Karpas-422 (cell line): ENCODE results near the gene GADD45B. TPM values are rescaled to one million over a fixed set of nuclear protein-coding genes. Genes with fewer than 3 reads are reported as not detected.

Experiments used
- DNase-seq: peaks from one replicate; pipeline ENCODE4 v3.0.0-alpha.2; 2015
- H2AFZ ChIP-seq: fragments of 200-600 bp; sonication (generic); 2 replicates; pipeline ENCODE4 v1.6.1; 2014; ENCODE audit warnings: antibody characterized with exemption, low read length, mixed read lengths
- H3K27ac ChIP-seq: fragments of 200-600 bp; sonication (generic); 2 replicates; pipeline ENCODE4 v1.5.1; 2014; ENCODE audit warnings: mild to moderate bottlenecking, low read length, moderate library complexity
- H3K27me3 ChIP-seq: fragments of 200-600 bp; sonication (generic); 2 replicates; pipeline ENCODE4 v1.6.1; 2014; ENCODE audit warnings: low read length, mixed read lengths
- H3K36me3 ChIP-seq: fragments of 200-600 bp; sonication (generic); 2 replicates; pipeline ENCODE4 v1.6.1; 2014; ENCODE audit warnings: low read length, mixed read lengths; ENCODE audit not compliant: insufficient read depth
- H3K4me1 ChIP-seq: fragments of 200-600 bp; sonication (generic); 2 replicates; pipeline ENCODE4 v1.6.1; 2014; ENCODE audit warnings: mild to moderate bottlenecking, low read length, mixed read lengths
- H3K4me2 ChIP-seq: fragments of 200-600 bp; sonication (generic); 2 replicates; pipeline ENCODE4 v1.6.1; 2014; ENCODE audit warnings: low read length, low read depth, mild to moderate bottlenecking; ENCODE audit not compliant: poor library complexity, severe bottlenecking
- H3K4me3 ChIP-seq: fragments of 200-600 bp; sonication (generic); 2 replicates; pipeline ENCODE4 v1.5.1; 2014; ENCODE audit warnings: mild to moderate bottlenecking, antibody characterized with exemption, low read length, mixed read lengths
- H3K79me2 ChIP-seq: fragments of 200-600 bp; sonication (generic); 2 replicates; pipeline ENCODE4 v1.6.1; 2014; ENCODE audit warnings: mild to moderate bottlenecking, low read length, mixed read lengths
- H3K9ac ChIP-seq: fragments of 200-600 bp; sonication (generic); 2 replicates; pipeline ENCODE4 v1.6.0; 2014; ENCODE audit warnings: low read length
- H3K9me2 ChIP-seq: fragments of 200-600 bp; sonication (generic), shearing (Covaris generic); replicated peaks from 2 replicates; pipeline ENCODE4 v1.6.0; 2014; ENCODE audit warnings: mild to moderate bottlenecking, low read length, moderate library complexity; ENCODE audit not compliant: insufficient read depth
- H3K9me3 ChIP-seq: fragments of 300-700, 200-600 bp; sonication (generic); 2 replicates; pipeline ENCODE4 v1.6.1; 2014; ENCODE audit warnings: low read length, mixed read lengths
- H4K20me1 ChIP-seq: fragments of 200-600 bp; sonication (generic); 2 replicates; pipeline ENCODE4 v1.6.1; 2014; ENCODE audit warnings: mild to moderate bottlenecking, antibody characterized with exemption, low read length, low read depth; ENCODE audit not compliant: insufficient read depth
- total RNA-seq: library from RNA; depleted of rRNA; stranded (reverse); fragments of >200 nt; shearing (Covaris generic); gene quantifications from 2 replicates; pipeline ENCODE4 v1.2.3, GENCODE V29; 2014; ENCODE audit warnings: low replicate concordance

Gene GADD45B
- total RNA-seq, 1 experiment from 2014 or later = 8.6 TPM

DNA sequence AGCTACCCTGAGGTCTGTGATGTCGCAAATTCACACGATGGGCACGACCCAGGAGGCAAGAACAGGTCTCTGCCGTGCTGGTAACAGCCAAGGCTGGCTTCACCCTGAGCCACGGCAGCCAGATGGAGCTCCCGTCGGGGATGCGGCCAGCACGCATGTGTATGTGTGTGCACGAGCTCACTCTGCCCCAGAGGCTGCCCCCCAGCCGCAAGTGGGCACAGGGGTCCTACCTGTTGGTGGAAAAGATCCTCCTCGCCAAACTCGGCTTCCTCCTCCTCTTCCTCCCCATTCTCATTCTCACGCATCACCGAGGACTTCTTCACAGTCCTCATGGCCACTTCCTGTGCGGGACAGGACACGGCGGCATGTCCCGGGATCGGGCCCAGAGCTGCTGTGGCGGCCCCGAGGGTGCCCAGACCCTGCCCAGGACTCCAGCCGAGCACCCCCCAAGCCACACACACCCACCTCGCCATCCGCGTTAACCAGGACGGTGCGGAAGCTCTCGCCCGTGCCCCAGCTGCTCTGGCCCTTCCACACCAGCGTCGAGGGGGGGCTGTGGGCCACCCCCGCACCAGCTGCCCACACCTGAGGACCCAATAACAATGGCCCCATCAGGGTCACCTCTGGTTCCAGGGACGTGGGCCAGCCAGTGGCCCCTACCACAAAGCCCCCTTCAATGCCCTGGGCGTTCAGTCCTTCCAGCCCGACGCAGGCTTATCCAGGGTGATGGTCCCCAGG, 44.4 kb upstream of the GADD45B start:
- H3K79me2 ChIP-seq = peaks cover 9% of the 10 kb centered on the region
- H3K9me3 ChIP-seq = no peaks in the 10 kb centered on the region
- H4K20me1 ChIP-seq = peaks cover 6% of the 10 kb centered on the region
- no peaks in the 10 kb centered on the region for H3K27me3 ChIP-seq
- H3K4me2 ChIP-seq = no peak overlapping the region
- H3K4me3 ChIP-seq = no peak overlapping the region
- H3K4me1 ChIP-seq = peaks cover 7% of the 10 kb centered on the region
- DNase-seq = no peak
- H3K27ac ChIP-seq = no peak overlapping the region
- H2AFZ ChIP-seq = no peak overlapping the region
- H3K36me3 ChIP-seq = 0 out of 2 replicates have a peak, but pooled peaks cover 2% of the 10 kb centered on the region
- no peak overlapping the region for H3K9ac ChIP-seq
- no peaks in the 10 kb centered on the region for H3K9me2 ChIP-seq

DNA sequence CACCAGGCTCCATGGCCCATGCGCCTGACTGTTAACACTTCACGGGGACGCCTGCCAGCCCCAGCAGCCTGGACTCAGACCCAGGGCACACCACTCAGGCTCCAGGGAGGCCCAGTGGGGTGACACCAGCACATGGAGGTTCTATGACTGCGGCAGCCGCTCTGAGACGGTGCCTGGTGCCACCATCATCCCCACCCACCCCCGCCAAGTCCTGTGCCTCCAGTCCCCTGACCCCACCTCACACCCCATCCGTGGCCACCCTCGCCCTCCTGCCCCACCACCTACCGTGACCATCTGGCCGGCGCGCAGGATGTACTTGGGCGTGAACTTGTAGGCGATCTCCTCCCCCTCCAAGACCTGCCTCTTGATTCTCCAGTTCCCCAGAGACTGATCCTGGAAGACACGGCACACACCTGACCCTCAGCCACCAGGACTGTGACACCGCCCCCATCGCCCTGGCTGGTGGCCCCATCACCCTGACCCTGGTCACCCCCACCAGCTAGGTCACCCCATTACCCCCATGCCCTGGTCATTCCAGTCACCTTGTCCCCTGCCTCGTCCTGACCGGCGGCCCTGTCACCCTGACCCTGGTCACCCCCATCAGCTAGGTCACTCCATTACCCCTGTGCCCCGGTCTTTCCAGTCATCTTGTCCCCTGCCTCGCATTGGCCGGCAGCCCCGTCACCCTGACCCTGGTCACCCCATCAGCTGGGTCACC, 43.6 kb upstream of the GADD45B start:
- Histone ChIP-seq H3K9me2 (no peaks in the 10 kb centered on the region), H2AFZ (no peak overlapping the region), H3K9me3 (no peaks in the 10 kb centered on the region), H3K79me2 (peaks cover under 1% of the 10 kb centered on the region), H4K20me1 (0 out of 2 replicates have a peak, but pooled peaks cover 3% of the 10 kb centered on the region), H3K9ac (no peak overlapping the region), H3K4me2 (no peak overlapping the region), H3K4me3 (no peak overlapping the region), H3K4me1 (peaks cover 5% of the 10 kb centered on the region), H3K36me3 (0 out of 2 replicates have a peak, but pooled peaks cover 2% of the 10 kb centered on the region), H3K27me3 (no peaks in the 10 kb centered on the region), H3K27ac (no peak overlapping the region)
- DNase-seq = no peak

DNA sequence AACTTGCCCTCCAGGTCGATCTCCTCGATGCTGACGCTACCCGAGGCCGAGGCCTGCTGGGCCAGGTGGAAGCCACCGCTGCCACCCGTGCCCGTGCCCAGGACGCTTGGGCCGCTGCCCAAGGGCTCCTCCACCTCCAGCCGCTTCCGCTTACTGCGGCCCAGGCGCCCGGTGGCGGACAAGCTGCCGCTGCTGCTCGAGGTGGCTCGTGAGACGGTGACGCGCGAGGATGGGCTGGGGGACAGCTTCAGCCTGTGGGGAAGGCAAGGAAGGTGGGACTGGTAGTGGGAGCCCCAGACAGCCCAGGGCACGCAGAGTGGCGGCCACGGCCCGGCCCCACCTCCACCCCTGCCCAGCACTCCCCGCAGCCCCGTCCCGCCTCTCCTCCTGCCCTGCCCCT, 42.1 kb upstream of the GADD45B start:
- H3K27me3 ChIP-seq = no peaks in the 10 kb centered on the region
- no peak overlapping the region for H3K9ac ChIP-seq
- no peak overlapping the region for H2AFZ ChIP-seq
- H4K20me1 ChIP-seq = 0 out of 2 replicates have a peak, but pooled peaks cover 3% of the 10 kb centered on the region
- DNase-seq = no peak
- no peaks in the 10 kb centered on the region for H3K9me3 ChIP-seq
- H3K4me1 ChIP-seq = no peaks in the 10 kb centered on the region
- no peak overlapping the region for H3K27ac ChIP-seq
- no peaks in the 10 kb centered on the region for H3K79me2 ChIP-seq
- H3K9me2 ChIP-seq = no peaks in the 10 kb centered on the region
- no peak overlapping the region for H3K4me3 ChIP-seq
- H3K36me3 ChIP-seq = 0 out of 2 replicates have a peak, but pooled peaks cover 2% of the 10 kb centered on the region
- H3K4me2 ChIP-seq = no peak overlapping the region

DNA sequence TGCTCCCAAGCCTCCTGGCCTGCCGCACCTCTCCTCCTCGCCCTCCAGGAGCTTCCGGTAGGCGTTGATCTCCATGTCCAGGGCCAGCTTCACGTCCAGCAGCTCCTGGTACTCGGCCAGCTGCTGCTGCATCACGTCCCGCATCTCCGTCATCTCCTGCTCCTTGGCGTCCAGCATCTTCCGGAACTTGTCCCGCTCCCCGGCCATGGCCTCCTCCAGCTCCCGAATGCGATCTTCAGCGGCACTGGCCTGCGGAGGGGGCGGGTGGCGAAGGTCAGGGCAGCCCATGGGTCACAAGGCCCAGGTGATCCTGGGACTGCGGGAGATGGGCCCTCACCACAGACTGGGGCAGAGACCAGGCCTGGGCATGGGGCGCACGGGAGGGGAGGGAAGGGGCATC, 41.7 kb upstream of the GADD45B start:
- H3K4me2 ChIP-seq = no peak overlapping the region
- H3K36me3 ChIP-seq = 0 out of 2 replicates have a peak, but pooled peaks cover 2% of the 10 kb centered on the region
- DNase-seq = no peak
- no peak overlapping the region for H3K27ac ChIP-seq
- 0 out of 2 replicates have a peak, but pooled peaks cover under 1% of the 10 kb centered on the region for H3K79me2 ChIP-seq
- H3K9ac ChIP-seq = no peak overlapping the region
- no peaks in the 10 kb centered on the region for H3K4me1 ChIP-seq
- H3K4me3 ChIP-seq = no peak overlapping the region
- no peak overlapping the region for H2AFZ ChIP-seq
- H4K20me1 ChIP-seq = 0 out of 2 replicates have a peak, but pooled peaks cover 3% of the 10 kb centered on the region
- H3K9me3 ChIP-seq = no peaks in the 10 kb centered on the region
- no peaks in the 10 kb centered on the region for H3K27me3 ChIP-seq
- H3K9me2 ChIP-seq = no peaks in the 10 kb centered on the region

DNA sequence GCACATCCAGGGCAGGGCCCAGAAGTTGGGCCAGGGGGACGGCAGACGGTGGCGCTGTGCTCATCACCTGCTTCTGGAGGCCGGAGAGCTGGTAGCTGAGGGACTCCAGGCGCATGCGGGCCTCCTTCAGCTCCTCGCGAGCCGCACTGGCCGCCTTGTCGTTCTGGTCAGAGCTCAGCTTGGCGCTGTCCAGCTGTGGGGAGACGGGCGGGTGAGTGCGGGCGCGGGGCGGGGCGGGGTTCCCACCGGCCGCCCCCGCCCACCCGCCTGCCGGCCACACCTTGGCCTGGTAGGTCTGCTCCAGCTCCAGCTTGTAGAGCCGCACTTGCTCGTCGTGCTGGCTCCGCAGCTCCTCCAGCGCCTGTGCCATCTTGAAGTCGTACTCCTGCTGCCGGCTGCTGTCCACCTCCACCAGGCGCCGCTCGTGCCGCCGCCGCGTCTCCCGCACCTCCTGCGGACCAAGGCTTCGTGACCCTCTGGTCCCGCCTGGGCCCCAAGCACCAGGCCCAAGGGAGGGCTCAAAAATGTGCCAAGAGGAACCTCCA, 41.1 kb upstream of the GADD45B start:
- Histone ChIP-seq H3K4me3 (no peak overlapping the region), H3K27me3 (no peaks in the 10 kb centered on the region), H3K9ac (no peak overlapping the region), H3K9me2 (no peaks in the 10 kb centered on the region), H3K4me2 (no peak overlapping the region), H3K27ac (no peak overlapping the region), H2AFZ (no peak overlapping the region), H3K79me2 (0 out of 2 replicates have a peak, but pooled peaks cover 3% of the 10 kb centered on the region), H3K36me3 (0 out of 2 replicates have a peak, but pooled peaks cover 2% of the 10 kb centered on the region), H3K9me3 (no peaks in the 10 kb centered on the region), H3K4me1 (no peaks in the 10 kb centered on the region), H4K20me1 (0 out of 2 replicates have a peak, but pooled peaks cover 3% of the 10 kb centered on the region)
- no peak for DNase-seq

DNA sequence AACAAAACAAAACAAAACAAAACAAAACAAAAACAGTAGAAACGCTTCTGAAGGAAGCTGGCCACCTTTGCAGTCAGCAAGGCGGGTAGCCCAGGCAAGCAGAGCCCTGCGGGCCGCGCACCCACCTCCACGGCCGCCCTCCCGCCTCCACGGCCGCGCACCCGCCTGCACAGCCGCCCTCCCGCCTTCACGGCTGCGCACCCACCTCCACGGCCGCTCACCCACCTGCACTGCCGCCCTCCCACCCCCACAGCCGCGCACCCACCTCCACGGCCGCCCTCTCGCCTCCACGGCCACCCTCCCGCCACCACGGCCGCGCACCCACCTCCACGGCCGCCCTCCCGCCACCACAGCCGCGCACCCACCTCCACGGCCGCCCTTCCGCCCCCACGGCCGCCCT, 39.5 kb upstream of the GADD45B start:
- Histone ChIP-seq H3K79me2 (peaks cover 12% of the 10 kb centered on the region), H3K4me1 (no peaks in the 10 kb centered on the region), H3K4me2 (no peak overlapping the region), H4K20me1 (0 out of 2 replicates have a peak, but pooled peaks cover 3% of the 10 kb centered on the region), H3K27me3 (no peaks in the 10 kb centered on the region), H2AFZ (no peak overlapping the region), H3K4me3 (no peak overlapping the region), H3K9me3 (no peaks in the 10 kb centered on the region), H3K27ac (no peak overlapping the region), H3K36me3 (0 out of 2 replicates have a peak, but pooled peaks cover 2% of the 10 kb centered on the region), H3K9ac (no peak overlapping the region), H3K9me2 (no peaks in the 10 kb centered on the region)
- no peak for DNase-seq

DNA sequence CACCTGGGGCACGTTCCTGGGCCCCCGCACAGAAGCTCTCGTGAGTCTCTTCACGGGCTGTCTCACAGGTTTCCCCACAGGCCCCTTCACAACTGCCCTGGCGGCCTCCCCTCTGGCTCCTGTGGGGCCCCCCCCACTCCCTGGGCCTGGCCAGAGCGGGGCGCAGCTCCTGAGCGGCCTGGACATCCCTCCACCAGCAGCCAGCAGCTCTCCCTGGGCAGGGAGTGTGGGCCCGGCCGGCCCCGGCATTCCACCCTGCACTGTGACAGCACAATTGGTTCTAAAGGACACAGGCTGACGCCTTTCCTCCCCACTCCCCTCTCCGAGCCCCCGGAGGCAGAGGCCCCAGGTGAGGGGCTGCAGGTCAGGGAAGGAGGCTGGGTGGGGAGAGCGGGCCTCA, 39.0 kb upstream of the GADD45B start:
- no peaks in the 10 kb centered on the region for H3K9me3 ChIP-seq
- no peak overlapping the region for H2AFZ ChIP-seq
- H3K27ac ChIP-seq = no peak overlapping the region
- no peaks in the 10 kb centered on the region for H3K4me1 ChIP-seq
- no peak overlapping the region for H3K4me3 ChIP-seq
- H3K27me3 ChIP-seq = no peaks in the 10 kb centered on the region
- H4K20me1 ChIP-seq = 0 out of 2 replicates have a peak, but pooled peaks cover 3% of the 10 kb centered on the region
- no peak overlapping the region for H3K9ac ChIP-seq
- DNase-seq = no peak
- H3K9me2 ChIP-seq = no peaks in the 10 kb centered on the region
- H3K36me3 ChIP-seq = 0 out of 2 replicates have a peak, but pooled peaks cover 2% of the 10 kb centered on the region
- H3K4me2 ChIP-seq = no peak overlapping the region
- H3K79me2 ChIP-seq = peaks cover 17% of the 10 kb centered on the region

DNA sequence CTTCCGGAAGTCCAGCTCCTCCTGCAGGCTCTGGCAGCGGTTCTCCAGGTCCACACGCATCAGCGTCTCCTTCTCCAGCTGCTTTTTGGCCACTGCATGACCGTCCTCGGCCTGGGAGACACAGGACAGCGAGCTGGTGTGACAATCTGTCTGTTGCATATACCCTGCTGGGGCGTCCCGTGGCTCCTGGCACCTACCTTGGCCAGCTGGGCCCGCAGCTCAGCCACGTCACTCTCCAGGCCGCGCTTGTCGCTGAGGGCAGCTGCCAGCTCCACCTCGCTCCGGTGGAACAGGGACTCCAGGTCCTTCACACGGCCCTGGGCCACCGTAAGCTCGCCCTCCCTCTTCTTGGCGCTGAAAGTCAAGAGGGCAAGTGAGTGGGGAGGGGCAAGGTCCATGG, 37.7 kb upstream of the GADD45B start:
- 0 out of 2 replicates have a peak, but pooled peaks cover 2% of the 10 kb centered on the region for H3K36me3 ChIP-seq
- no peaks in the 10 kb centered on the region for H3K27me3 ChIP-seq
- no peak overlapping the region for H3K4me2 ChIP-seq
- H3K27ac ChIP-seq = no peak overlapping the region
- peaks cover 23% of the 10 kb centered on the region for H3K79me2 ChIP-seq
- no peaks in the 10 kb centered on the region for H3K9me3 ChIP-seq
- no peak for DNase-seq
- no peaks in the 10 kb centered on the region for H3K4me1 ChIP-seq
- H3K9ac ChIP-seq = no peak overlapping the region
- no peaks in the 10 kb centered on the region for H3K9me2 ChIP-seq
- H4K20me1 ChIP-seq = peaks cover 3% of the 10 kb centered on the region; the same call in 1 of the 2 replicates
- no peak overlapping the region for H2AFZ ChIP-seq
- no peak overlapping the region for H3K4me3 ChIP-seq
